DOHH2 (cell line): Measurements from ENCODE around the gene RASA2.

Experiments used
- EZH2phosphoT487 ChIP-seq: fragments of 200-600 bp; sonication (generic); IDR thresholded peaks from 2 replicates; pipeline ENCODE4 v1.6.1; 2017; ENCODE audit warnings: borderline replicate concordance, mild to moderate bottlenecking, antibody characterized with exemption, low read length, moderate library complexity, mixed read lengths
- TF ChIP-seq, protein P1 (sequence below): fragments of 200-600 bp; sonication (generic); IDR thresholded peaks from one replicate; pipeline ENCODE4 v1.5.1; 2014; ENCODE audit warnings: antibody characterized with exemption, mild to moderate bottlenecking, low read depth, low read length; ENCODE audit not compliant: poor library complexity, severe bottlenecking

DNA sequence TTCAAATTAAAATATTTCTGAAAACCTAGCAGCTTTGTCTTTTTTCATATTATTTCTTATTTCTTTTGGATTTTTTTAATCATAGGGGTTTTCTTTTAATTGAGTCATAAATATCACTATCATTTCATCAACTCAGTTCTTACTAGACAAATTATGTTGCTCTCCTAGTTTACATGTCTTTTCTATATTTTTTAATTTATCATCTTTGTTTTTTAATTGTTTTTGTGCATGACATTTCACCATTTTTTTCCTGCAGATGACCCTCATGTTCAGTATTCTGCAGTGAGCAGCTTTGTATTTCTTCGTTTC is 89.9 kb downstream of the RASA2 start:
- TF ChIP-seq, protein P1, sequence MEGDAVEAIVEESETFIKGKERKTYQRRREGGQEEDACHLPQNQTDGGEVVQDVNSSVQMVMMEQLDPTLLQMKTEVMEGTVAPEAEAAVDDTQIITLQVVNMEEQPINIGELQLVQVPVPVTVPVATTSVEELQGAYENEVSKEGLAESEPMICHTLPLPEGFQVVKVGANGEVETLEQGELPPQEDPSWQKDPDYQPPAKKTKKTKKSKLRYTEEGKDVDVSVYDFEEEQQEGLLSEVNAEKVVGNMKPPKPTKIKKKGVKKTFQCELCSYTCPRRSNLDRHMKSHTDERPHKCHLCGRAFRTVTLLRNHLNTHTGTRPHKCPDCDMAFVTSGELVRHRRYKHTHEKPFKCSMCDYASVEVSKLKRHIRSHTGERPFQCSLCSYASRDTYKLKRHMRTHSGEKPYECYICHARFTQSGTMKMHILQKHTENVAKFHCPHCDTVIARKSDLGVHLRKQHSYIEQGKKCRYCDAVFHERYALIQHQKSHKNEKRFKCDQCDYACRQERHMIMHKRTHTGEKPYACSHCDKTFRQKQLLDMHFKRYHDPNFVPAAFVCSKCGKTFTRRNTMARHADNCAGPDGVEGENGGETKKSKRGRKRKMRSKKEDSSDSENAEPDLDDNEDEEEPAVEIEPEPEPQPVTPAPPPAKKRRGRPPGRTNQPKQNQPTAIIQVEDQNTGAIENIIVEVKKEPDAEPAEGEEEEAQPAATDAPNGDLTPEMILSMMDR, result no peak
- no peak for TF ChIP-seq EZH2phosphoT487
